Measurements from ENCODE around the gene DPYSL5. TPM values are rescaled to one million over a fixed set of nuclear protein-coding genes. Genes with fewer than 3 reads are reported as not detected.

DPYSL5 gene
- polyA plus RNA-seq, 2 of the 4 experiments (the other 2 are of a cell fraction), result 2.5 to 8.2 TPM

- ATAC-seq (no peak), DNase-seq (ENCODE audit: low read depth in 1 of 2, low spot score in 1 of 2) (no peak), FAIRE-seq (no peak)
- Histone ChIP-seq H3K9me3 (no peaks in the 10 kb centered on the region), H3K27ac (no peak overlapping the region), H3K4me2 (no peak overlapping the region), H3K4me1 (no peaks in the 10 kb centered on the region), H3K4me3 (no peak overlapping the region)
- TF ChIP-seq KDM1A (IDR thresholded peaks at IDR 0.05; ENCODE audit: low read depth) (no peak), CTCF (IDR thresholded peaks at IDR 0.05) (no peak), RNF2 (IDR thresholded peaks at IDR 0.05; ENCODE audit: borderline replicate concordance, low read depth) (no peak), FOSL2 (IDR thresholded peaks at IDR 0.05) (no peak), FOSL2 (CRISPR knock-in tag; IDR thresholded peaks at IDR 0.05) (no peak), NFE2L2 (conservative IDR thresholded peaks at IDR 0.05; ENCODE audit: low read length) (no peak), MAFK (IDR thresholded peaks at IDR 0.05; ENCODE audit: partially characterized antibody) (no peak), HEYL (CRISPR knock-in tag; IDR thresholded peaks at IDR 0.05) (no peak), POLR2AphosphoS2 (conservative IDR thresholded peaks at IDR 0.05; ENCODE audit: low read length) (no peak), NR3C1 (IDR thresholded peaks at IDR 0.05) (no peak), HDAC2 (IDR thresholded peaks at IDR 0.05) (no peak), CEBPB (IDR thresholded peaks at IDR 0.05) (no peak), EHF (CRISPR knock-in tag; IDR thresholded peaks at IDR 0.05) (no peak), FOSB (CRISPR knock-in tag; IDR thresholded peaks at IDR 0.05) (no peak), RFX5 (IDR thresholded peaks at IDR 0.05) (no peak), KDM5A (IDR thresholded peaks at IDR 0.05) (no peak), POLR2A (IDR thresholded peaks at IDR 0.05; ENCODE audit: low read length) (no peak), TFCP2L1 (CRISPR knock-in tag; IDR thresholded peaks at IDR 0.05) (no peak), BHLHE40 (IDR thresholded peaks at IDR 0.05; ENCODE audit: low read depth, low read length) (no peak), HOXB5 (CRISPR knock-in tag; IDR thresholded peaks at IDR 0.05) (no peak)
- ChIA-PET POLR2A (no interaction called here), CTCF (interaction anchor here (1.3 kb wide), 1 partner anchor 58 kb away, joined by 3 read pairs; no protein-coding TSS in a partner anchor)
- WGBS (ENCODE audit: missing lambda C conversion rate), result 46% methylated on average over 7 of the region's 7 CpGs
Measured at GRCh38 chr2:26864646-26865045, 16.7 kb downstream of the DPYSL5 start.

- ChIA-PET POLR2A (interaction anchor here (0.6 kb wide), 1 partner anchor 85 kb away, joined by 3 read pairs; the partner anchor contains the start of gene CENPA), CTCF (interaction anchor here (1.4 to 4.7 kb wide), 2 partner anchors 24 to 52 kb away, joined by 4 to 24 read pairs; no protein-coding TSS in a partner anchor)
- H3K4me1 ChIP-seq, result no peaks in the 10 kb centered on the region
- H3K4me2 ChIP-seq, result no peak overlapping the region
- no peaks in the 10 kb centered on the region for H3K9me3 ChIP-seq
- FAIRE-seq, result no peak
- no peak for DNase-seq (ENCODE audit: low read depth in 1 of 2, low spot score in 1 of 2)
- no peak overlapping the region for H3K4me3 ChIP-seq
- TF ChIP-seq FOSB (CRISPR knock-in tag; IDR thresholded peaks at IDR 0.05) (no peak), FOSL2 (IDR thresholded peaks at IDR 0.05) (no peak), FOSL2 (CRISPR knock-in tag; IDR thresholded peaks at IDR 0.05) (no peak), POLR2A (IDR thresholded peaks at IDR 0.05; ENCODE audit: low read length) (no peak), HOXB13 (CRISPR knock-in tag; IDR thresholded peaks at IDR 0.05; ENCODE audit: low read depth) (no peak), HDAC2 (IDR thresholded peaks at IDR 0.05) (no peak), HES2 (IDR thresholded peaks at IDR 0.05) (no peak), CBX2 (IDR thresholded peaks at IDR 0.05; ENCODE audit: borderline replicate concordance, low read depth) (no peak), MAZ (IDR thresholded peaks at IDR 0.05; ENCODE audit: borderline replicate concordance, low read depth, low read length) (no peak), USF2 (IDR thresholded peaks at IDR 0.05) (no peak), MAFK (IDR thresholded peaks at IDR 0.05; ENCODE audit: partially characterized antibody) (no peak)
- WGBS (ENCODE audit: missing lambda C conversion rate), result 74% methylated on average over 4 of the region's 4 CpGs
- H3K27ac ChIP-seq, result no peak overlapping the region
- no peak for ATAC-seq
Measured at GRCh38 chr2:26870585-26871095, 22.7 kb downstream of the DPYSL5 start.

All from A549 (cell line).